DMS 273 treated with DMSO at 0.1 percent for 48 hours (cell line): Measurements from ENCODE around the gene SLC8A1.
"Not testable (repeated sequence)": the region's sequence is repeated elsewhere in the genome, so short reads cannot be mapped to it uniquely, and the experiment has no call there.

ENCODE experiments used
- DNase-seq: peaks from one replicate; lab custom pipeline; 2025; lab: John Stamatoyannopoulos, UW

Gene SLC8A1

DNA sequence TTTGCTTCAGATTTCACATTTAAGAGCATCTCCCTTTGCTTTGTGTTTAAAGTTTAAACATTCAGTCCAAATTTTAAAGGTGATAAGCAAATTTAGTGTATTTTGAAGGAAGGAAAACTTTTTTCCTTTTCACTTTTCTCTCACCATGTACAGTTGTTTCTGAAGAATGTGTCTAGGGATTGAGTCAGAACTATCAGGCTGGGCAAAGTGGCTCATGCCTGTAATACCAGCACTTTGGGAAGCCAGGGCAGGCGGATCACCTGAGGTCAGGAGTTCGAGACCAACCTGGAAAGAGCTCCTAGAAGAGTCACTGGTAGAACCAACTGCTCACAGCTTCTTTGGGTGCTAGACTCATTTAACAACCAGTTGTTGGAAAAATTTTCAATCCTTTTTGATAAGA, 345.8 kb downstream of the SLC8A1 start:
- no peak for DNase-seq

- DNase-seq = no peak
Observed at GRCh38 chr2:40105593-40105992, 346.3 kb downstream of the SLC8A1 start.

DNA sequence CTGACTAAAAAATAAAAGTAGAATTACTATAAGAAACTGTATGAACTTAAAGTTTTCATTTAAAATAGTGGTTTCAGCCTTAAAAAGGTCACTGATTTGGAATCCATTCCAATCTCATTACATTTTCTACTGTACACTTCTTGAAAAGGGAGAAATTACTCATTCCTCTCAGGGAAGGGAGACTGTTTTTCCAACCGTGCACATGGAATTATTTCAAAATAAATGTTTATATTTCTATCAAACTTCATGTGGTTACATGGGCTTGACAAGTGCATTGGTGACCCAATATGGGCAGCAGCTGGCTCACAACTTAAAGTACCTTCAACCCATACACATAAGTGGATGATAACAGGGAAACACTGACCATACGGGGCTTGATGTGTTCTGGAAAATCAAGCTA, 348.3 kb downstream of the SLC8A1 start:
- DNase-seq = no peak

- no peak for DNase-seq
Observed at GRCh38 chr2:40103163-40103562, 348.7 kb downstream of the SLC8A1 start.

- no peak for DNase-seq
Observed at GRCh38 chr2:40102447-40102846, 349.4 kb downstream of the SLC8A1 start.

- no peak for DNase-seq
Observed at GRCh38 chr2:40101131-40101575, 350.7 kb downstream of the SLC8A1 start.

DNA sequence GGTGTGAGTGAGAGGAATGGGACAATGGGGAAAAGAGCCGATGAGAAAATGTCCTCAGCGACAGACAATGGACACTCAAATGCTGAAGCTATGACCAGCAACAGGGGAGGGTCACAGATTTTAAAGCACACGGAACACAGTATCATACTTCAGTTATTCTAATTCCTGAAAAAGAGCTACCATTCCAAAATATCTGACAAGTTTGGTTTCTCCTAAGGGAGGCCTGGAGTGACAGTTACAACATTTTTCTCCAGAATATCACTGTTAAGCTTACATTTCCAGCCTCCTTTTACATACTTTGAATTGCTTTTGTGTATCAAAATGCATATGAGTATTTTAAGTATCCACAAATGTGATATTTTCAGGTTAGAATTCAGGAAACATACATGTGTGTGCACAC, 351.2 kb downstream of the SLC8A1 start:
- DNase-seq = no peak

DNA sequence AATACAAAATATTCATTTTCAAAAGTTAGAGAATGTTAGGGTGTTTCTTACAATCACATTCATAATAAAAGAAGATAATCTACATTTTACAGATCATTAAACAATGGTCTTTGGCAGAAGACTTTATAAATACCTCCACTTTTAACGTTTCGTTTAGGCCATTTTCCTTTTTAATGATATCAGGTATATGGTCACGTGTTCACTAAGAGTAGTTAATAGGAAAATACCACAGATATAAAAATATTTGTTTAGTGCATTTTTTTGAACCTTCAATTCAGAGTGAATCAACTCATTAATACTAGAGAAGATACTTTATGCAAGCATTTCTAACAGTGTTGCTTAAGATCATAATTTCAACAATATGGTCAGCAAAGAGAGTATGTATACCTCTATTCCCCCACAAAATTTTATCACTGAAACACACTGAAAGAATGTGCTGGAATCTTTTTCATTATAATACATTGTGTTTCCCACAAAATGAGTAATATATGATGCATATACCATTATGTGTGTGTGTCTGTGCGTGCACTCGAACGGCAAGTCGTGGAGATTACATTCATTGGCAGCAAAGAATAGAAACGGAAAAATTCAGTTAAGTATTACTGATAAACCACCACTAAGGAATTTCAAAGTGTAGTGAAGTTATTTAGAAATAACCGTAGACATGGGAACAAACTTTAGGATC, 353.0 kb downstream of the SLC8A1 start:
- DNase-seq = no peak

DNA sequence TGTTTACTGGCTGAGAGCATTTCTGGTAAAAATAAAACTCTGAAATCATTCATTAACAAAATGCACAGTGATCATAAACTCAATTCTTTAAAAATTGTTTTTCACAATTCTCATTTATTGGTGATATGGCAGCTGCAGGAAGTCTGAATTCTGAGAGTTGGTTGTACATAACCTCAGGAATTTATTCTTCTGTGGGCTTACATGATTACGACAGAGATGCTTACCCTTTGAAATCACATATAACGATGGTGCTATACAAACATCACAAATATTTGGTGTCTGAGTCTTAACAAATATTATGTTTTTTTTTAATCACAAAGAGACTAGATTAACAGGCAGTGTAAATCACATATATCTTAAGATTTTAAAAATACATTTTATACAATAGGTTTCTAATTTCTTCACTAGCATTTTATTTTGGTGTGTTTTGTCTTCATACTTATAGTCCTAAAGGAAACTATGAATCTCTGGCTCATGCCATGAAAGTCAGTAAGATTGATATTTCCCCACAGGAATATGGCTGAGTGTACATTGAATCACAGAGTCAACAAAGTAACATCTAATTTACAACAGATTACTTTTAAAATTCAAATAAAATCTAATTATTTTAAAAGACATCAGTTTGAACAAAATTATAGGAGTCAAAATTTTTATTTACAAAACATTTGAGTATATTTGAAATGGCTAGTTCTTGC, 354.1 kb downstream of the SLC8A1 start:
- no peak for DNase-seq

DNA sequence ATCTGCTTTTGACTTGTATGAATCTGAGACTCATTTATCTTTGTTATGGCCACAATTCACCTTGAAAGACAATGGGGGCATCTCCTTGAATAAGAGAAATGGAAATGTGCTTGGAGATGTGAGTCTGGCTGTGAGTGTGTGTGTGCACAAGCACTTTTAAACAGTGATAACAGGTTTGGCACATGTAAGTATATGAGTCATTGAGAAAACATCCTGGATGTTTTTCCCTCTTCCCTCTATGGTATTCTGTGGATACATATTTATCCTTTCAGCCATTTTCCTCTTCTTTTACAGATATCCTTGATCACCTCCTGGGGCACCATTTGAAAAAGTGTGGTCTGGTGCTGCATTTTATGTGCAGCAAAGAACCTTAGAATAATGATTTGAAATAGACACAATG, 355.5 kb downstream of the SLC8A1 start:
- DNase-seq = no peak

- peak; percentile 55 for DNase-seq
Observed at GRCh38 chr2:40095000-40095399, 356.9 kb downstream of the SLC8A1 start.

- DNase-seq = no peak
Observed at GRCh38 chr2:40094451-40094850, 357.4 kb downstream of the SLC8A1 start.

- no peak for DNase-seq
Observed at GRCh38 chr2:40093021-40093675, 358.7 kb downstream of the SLC8A1 start.

- DNase-seq = no peak
Observed at GRCh38 chr2:40090044-40090443, 361.8 kb downstream of the SLC8A1 start.

DNA sequence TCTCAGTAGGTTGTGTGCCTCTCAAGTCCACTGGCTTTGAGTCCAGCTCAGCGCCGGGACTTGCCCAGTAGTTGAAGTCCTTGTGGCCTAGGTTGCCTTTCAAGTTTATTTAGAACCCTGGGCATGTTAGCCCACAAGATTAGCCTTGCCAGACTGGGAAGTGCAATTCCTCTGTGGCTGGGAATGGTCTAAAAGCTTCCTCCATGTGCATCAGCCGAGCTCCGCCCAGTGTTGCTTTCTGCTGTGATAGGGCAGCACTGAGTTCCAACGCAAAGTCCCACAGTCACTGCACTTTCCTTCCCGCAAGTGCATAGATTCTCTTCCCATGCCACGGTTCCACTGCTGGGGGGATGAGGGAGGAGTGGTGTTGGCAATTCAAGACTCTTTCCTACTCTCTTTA, 364.0 kb downstream of the SLC8A1 start:
- no peak for DNase-seq

DNA sequence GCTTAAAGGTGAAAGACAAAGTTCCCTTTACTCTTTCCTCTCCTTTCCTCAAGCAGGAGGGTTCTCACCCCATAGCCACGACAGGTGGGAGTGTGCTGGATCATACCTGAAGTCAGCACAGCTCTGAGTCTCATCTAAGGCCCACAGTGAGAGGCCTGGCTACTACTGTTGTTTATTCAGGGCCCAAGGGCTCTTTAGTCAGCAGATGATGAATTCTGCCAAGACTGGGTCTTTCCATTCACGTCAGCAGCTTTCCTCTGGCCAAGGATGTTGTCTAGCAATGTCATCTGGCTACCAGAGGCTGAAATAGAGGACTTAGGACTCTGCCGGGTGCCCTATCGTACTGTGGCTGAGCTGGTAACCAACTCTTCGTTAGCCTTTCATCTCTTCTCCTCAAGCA, 364.5 kb downstream of the SLC8A1 start:
- DNase-seq = no peak

GRCh38 chr2:40085786-40086185, 366.1 kb downstream of the SLC8A1 start:
- no peak for DNase-seq

GRCh38 chr2:40073336-40073735, 378.6 kb downstream of the SLC8A1 start:
- not testable (repeated sequence) for DNase-seq

DNA sequence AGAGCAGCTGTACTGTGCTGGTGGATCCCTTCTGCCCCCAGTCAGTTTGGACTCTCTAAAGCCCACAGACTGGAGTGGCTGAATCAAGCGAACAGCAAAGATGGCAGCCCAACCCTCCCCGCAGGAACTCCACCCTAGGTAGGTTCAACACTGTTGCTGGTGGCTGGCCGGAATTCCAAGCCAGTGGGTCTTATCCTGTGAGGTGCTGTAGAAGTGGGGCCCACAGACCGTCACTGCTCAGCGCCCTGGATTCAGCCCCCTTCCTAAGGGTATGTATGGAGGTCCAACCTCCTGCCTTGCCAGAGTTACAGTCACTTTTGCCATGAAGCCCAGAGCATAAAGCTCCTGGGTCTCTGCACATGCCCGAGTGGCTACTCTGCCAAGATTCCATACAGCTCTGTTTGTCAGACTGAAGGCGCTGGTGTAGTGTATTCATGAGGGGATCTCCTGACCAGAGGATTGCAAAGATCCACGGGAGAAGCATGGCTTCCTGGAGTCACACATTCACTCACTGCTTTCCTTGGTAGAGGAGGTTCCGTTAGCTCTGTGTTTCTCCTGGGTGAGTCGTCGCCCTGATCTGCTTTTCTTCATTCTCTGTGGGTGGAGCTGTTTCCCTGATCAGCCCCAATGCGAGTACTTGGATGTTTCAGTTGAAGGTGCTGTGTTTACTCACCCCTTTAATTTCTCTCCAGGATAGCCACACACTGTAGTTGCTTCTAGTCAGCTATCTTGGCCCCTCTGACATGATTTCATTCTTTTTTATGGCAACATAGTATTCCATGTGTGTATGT, 379.3 kb downstream of the SLC8A1 start:
- DNase-seq = no peak

GRCh38 chr2:40062381-40062780, 389.5 kb downstream of the SLC8A1 start:
- no peak for DNase-seq

- DNase-seq = no peak
Observed at GRCh38 chr2:40049781-40050180, 402.1 kb downstream of the SLC8A1 start.

DNA sequence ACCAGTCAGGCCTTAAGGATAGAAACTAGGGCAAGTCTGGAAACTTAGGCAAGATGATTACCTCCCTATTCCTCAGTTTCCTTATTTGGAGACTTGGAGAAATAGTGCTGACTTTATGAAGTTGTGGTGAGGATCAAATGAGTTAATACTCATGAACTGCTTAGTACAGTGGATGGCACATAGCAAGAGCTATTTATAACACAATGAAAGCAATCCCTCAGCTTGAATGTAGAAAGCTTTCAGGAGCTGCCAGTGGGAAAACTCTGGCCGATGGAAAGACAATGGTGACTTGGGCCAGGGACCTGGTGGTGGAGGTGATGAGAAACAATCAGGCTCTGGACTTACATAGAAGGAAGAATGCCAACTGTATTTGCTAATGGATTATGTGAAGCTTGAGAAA, 403.4 kb downstream of the SLC8A1 start:
- no peak for DNase-seq
